GM11168 (cell line): ENCODE data around the gene S100A14.

Source experiments
- in situ Hi-C: fragments of 300-500 bp; cut with MboI; formaldehyde crosslinking; loops from one replicate; pipeline ENCODE4 v1.12.0; 2022; ENCODE audit warnings: low sequenced_read_pairs; ENCODE audit not compliant: unreplicated experiment

S100A14 gene

GRCh38 chr1:153568367-153569099, 47.6 kb downstream of the S100A14 start:
- in situ Hi-C loops = no loop called here

GRCh38 chr1:153567621-153568366, 48.3 kb downstream of the S100A14 start:
- in situ Hi-C loops = no loop called here

- in situ Hi-C loops = no loop called here
Measured at GRCh38 chr1:153566414-153567371, 49.4 kb downstream of the S100A14 start.

GRCh38 chr1:153565529-153566374, 50.4 kb downstream of the S100A14 start, which contains the start of gene S100A2:
Gene S100A2 (minus strand): TSS chr1:153565844. CDS start chr1:153563877, 1,967 bp downstream.
- in situ Hi-C loops = no loop called here
